Measurements from ENCODE around the gene COPG2. TPM values are rescaled to one million over a fixed set of nuclear protein-coding genes. Genes with fewer than 3 reads are reported as not detected.
"Not testable (repeated sequence)": the region's sequence is repeated elsewhere in the genome, so short reads cannot be mapped to it uniquely, and the experiment has no call there.

The COPG2 gene
- polyA plus RNA-seq, 1 of the 3 experiments (the other 2 are of a cell fraction) = 44.3 TPM

DNA sequence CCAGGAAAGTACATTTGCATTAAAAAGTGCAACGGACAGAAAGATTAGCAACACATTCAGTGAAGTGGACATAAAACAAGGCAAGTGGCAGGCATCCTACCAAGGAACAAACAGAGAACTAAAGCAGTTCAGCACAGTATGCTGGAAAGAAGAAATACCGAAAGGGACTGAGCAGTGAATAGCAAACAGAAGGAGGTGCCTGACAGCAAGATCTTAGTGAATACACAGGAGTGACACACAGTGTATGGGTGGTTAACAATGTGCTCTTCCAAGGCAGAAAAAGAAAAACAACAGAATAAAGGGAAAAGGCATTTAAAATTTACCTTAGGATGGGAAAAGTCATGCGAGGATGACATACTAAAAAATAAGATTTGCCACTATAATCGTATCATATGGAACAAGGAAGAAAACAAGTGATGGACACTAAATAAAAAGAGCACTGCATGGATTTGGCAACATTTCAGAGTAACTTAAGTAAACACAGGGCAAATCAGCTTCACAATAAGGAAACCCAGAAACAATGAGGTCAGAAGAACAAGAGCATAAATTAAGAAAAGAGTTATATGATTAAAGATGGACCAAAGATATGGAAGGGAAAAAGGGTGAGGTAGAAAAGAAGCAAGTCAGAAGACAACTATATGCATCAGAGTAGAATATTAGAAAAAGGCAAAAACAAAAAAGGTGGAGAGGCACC, 147.1 kb downstream of the COPG2 start:
- TF ChIP-seq MEF2A (IDR thresholded peaks at IDR 0.05; ENCODE audit: borderline replicate concordance, low read depth) (no peak), GATA2 (CRISPR knock-in tag; IDR thresholded peaks at IDR 0.05) (no peak), TCF12 (IDR thresholded peaks at IDR 0.05) (no peak), CHD2 (IDR thresholded peaks at IDR 0.05; ENCODE audit: low read length, partially characterized antibody) (no peak), YY1 (IDR thresholded peaks at IDR 0.05; ENCODE audit: low read depth) (no peak)
- H3K36me3 ChIP-seq (replicated peaks in 1 of 2; ENCODE audit: control insufficient read depth in 1 of 2, insufficient read depth in 2 of 2, low read length in 1 of 2) = peaks cover 23% of the 10 kb centered on the region in 2 experiments
- no peak overlapping the region for H3K4me2 ChIP-seq
- H3F3A ChIP-seq (replicated peaks; ENCODE audit: insufficient read depth) = no peaks in the 10 kb centered on the region
- no peak for DNase-seq
- no peaks in the 10 kb centered on the region for H3K4me1 ChIP-seq (ENCODE audit: control insufficient read depth in 1 of 2, insufficient read depth in 2 of 2, low read depth in 1 of 2, low read length in 1 of 2)
- H3K27me3 ChIP-seq (ENCODE audit: insufficient read depth) = no peaks in the 10 kb centered on the region
- no peak overlapping the region for H3K27ac ChIP-seq (ENCODE audit: low read depth in 2 of 2, low read length in 1 of 2)
- no peak overlapping the region for H3K4me3 ChIP-seq (ENCODE audit: low read depth in 2 of 2, low read length in 1 of 2)
- H3K9me3 ChIP-seq = no peaks in the 10 kb centered on the region
- no peak overlapping the region for H3K9ac ChIP-seq
- no peak overlapping the region for H2AFZ ChIP-seq (ENCODE audit: low read depth)
- H4K20me1 ChIP-seq (ENCODE audit: insufficient read depth) = no peaks in the 10 kb centered on the region
- 99% methylated on average over 4 of the region's 4 CpGs for WGBS (ENCODE audit: low lambda C conversion rate)
- ChIA-PET CTCF (interaction anchor here (0.6 kb wide), 1 partner anchor 237 kb away, joined by 3 read pairs; no protein-coding TSS in a partner anchor), POLR2A (no interaction called here)
- no peaks in the 10 kb centered on the region for H3K79me2 ChIP-seq (ENCODE audit: insufficient read depth)
- no peaks in the 10 kb centered on the region for H3K9me2 ChIP-seq

DNA sequence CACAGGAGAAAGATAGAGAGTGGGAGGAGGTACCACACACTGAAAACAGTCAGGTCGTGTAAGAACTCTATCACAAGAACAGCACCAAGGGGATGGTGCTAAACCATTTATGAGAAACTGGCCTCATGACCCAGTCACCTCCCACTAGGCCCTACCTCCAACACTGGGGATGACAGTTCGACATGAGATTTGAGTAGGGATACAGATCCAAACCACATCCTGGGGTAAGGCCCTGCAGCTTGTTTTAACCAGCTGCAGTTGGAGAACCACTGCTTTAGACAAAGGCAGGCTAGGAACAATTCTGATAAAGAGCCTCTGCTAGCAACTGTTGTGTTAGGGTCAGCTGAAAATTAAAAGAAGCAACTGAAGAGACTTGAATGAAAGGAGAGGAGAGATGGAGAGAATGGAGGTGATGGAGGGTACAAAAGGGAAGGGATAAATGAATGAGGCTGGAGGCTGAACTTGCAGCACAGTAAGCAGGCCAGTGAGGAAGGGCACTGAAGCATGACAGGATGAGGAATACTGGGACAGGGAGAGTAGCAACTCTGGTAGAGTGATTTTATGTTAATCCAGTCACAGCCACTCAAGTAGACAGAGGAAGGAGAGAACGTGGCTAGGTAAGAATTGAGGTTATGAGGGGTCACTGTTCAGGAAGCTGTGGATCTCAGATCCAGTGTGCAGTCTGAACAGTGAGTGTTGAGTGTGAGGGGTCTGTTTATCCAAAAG, 153.1 kb downstream of the COPG2 start:
- CTCF ChIA-PET = no interaction called here
- TF ChIP-seq RXRA (IDR thresholded peaks at IDR 0.05; ENCODE audit: borderline replicate concordance, low read depth) (no peak), ELF1 (IDR thresholded peaks at IDR 0.05) (no peak)
- Histone ChIP-seq H3K9ac (no peak overlapping the region), H3K4me1 (ENCODE audit: control insufficient read depth in 1 of 2, insufficient read depth in 2 of 2, low read depth in 1 of 2, low read length in 1 of 2) (no peaks in the 10 kb centered on the region), H3K9me2 (no peaks in the 10 kb centered on the region), H3K9me3 (no peaks in the 10 kb centered on the region), H3K36me3 (replicated peaks in 1 of 2; ENCODE audit: control insufficient read depth in 1 of 2, insufficient read depth in 2 of 2, low read length in 1 of 2) (peaks cover 27 to 33% of the 10 kb centered on the region in 2 experiments), H3K27ac (ENCODE audit: low read depth in 2 of 2, low read length in 1 of 2) (no peak overlapping the region), H3K4me3 (ENCODE audit: low read depth in 2 of 2, low read length in 1 of 2) (no peak overlapping the region), H3K4me2 (no peak overlapping the region), H4K20me1 (ENCODE audit: insufficient read depth) (no peaks in the 10 kb centered on the region), H3F3A (replicated peaks; ENCODE audit: insufficient read depth) (no peaks in the 10 kb centered on the region), H2AFZ (ENCODE audit: low read depth) (no peak overlapping the region), H3K79me2 (ENCODE audit: insufficient read depth) (no peaks in the 10 kb centered on the region), H3K27me3 (ENCODE audit: insufficient read depth) (no peaks in the 10 kb centered on the region)
- WGBS (ENCODE audit: low lambda C conversion rate) = 63% methylated on average over 3 of the region's 3 CpGs
- POLR2A ChIA-PET = no interaction called here
- DNase-seq = no peak

DNA sequence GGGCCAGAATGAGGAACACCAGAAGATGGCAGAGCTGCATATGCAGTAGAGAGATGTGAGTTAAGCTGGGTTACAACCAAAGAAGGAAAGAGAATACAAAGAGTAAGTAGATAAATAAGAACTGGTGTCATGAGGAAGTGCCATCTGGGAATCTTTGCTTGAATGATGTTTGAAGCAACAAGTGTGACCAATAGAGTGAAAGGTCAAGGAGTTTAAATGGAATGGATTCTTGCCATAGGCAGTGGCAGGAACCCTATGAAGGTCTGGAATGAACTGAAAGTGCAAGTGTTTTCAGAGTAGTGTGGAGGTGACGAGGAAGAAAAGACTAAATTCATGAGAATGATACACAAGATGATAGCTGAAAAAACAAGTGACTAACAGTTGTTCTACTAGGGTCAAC, 155.1 kb downstream of the COPG2 start:
- 93% methylated on average over 1 of the region's 1 CpG for WGBS (ENCODE audit: low lambda C conversion rate)
- TF ChIP-seq, protein P1, sequence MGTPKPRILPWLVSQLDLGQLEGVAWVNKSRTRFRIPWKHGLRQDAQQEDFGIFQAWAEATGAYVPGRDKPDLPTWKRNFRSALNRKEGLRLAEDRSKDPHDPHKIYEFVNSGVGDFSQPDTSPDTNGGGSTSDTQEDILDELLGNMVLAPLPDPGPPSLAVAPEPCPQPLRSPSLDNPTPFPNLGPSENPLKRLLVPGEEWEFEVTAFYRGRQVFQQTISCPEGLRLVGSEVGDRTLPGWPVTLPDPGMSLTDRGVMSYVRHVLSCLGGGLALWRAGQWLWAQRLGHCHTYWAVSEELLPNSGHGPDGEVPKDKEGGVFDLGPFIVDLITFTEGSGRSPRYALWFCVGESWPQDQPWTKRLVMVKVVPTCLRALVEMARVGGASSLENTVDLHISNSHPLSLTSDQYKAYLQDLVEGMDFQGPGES (IDR thresholded peaks at IDR 0.05; ENCODE audit: low read depth, low read length) = no peak
- TF ChIP-seq YY1 (IDR thresholded peaks at IDR 0.05; ENCODE audit: low read depth) (no peak), ELF1 (IDR thresholded peaks at IDR 0.05) (no peak), JUND (IDR thresholded peaks at IDR 0.05) (no peak), SMC3 (IDR thresholded peaks at IDR 0.05; ENCODE audit: low read depth, low read length) (no peak), SIN3A (IDR thresholded peaks at IDR 0.05; ENCODE audit: borderline replicate concordance, low read depth, low read length) (no peak), CHD2 (IDR thresholded peaks at IDR 0.05; ENCODE audit: low read length, partially characterized antibody) (no peak)
- TF ChIP-seq, protein P2, sequence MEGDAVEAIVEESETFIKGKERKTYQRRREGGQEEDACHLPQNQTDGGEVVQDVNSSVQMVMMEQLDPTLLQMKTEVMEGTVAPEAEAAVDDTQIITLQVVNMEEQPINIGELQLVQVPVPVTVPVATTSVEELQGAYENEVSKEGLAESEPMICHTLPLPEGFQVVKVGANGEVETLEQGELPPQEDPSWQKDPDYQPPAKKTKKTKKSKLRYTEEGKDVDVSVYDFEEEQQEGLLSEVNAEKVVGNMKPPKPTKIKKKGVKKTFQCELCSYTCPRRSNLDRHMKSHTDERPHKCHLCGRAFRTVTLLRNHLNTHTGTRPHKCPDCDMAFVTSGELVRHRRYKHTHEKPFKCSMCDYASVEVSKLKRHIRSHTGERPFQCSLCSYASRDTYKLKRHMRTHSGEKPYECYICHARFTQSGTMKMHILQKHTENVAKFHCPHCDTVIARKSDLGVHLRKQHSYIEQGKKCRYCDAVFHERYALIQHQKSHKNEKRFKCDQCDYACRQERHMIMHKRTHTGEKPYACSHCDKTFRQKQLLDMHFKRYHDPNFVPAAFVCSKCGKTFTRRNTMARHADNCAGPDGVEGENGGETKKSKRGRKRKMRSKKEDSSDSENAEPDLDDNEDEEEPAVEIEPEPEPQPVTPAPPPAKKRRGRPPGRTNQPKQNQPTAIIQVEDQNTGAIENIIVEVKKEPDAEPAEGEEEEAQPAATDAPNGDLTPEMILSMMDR (IDR thresholded peaks at IDR 0.05) = no peak

DNA sequence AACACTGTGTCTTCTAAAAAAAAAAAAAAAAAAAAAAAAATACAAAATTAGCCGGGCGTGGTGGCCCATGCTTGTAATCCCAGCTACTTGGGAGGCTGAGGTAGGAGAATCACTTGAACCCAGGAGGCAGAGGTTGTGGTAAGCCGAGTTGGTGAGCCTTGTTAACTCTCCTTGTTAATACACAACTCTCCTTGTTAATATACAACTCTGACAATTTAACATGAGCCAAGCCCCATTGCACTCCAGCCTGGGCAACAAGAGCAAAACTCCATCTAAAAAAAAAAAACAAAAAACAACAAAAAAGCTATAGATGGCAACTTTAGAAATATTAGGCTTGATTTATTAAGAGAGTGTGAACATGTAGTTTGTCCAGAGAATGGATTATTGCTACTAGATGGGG, 156.5 kb downstream of the COPG2 start:
- H3K9me2 ChIP-seq; H3F3A ChIP-seq (replicated peaks; ENCODE audit: insufficient read depth); H3K9ac ChIP-seq; H3K79me2 ChIP-seq (ENCODE audit: insufficient read depth); H3K27me3 ChIP-seq (ENCODE audit: insufficient read depth); H3K4me2 ChIP-seq; H4K20me1 ChIP-seq (ENCODE audit: insufficient read depth); H3K9me3 ChIP-seq; POLR2A ChIA-PET; H3K27ac ChIP-seq (ENCODE audit: low read depth in 2 of 2, low read length in 1 of 2); H3K4me1 ChIP-seq (ENCODE audit: control insufficient read depth in 1 of 2, insufficient read depth in 2 of 2, low read depth in 1 of 2, low read length in 1 of 2); H2AFZ ChIP-seq (ENCODE audit: low read depth); DNase-seq; H3K4me3 ChIP-seq (ENCODE audit: low read depth in 2 of 2, low read length in 1 of 2): not testable (repeated sequence)
- H3K36me3 ChIP-seq (replicated peaks in 1 of 2; ENCODE audit: control insufficient read depth in 1 of 2, insufficient read depth in 2 of 2, low read length in 1 of 2) = peaks cover 38 to 46% of the 10 kb centered on the region in 2 experiments
- CTCF ChIA-PET = interaction anchor here (0.7 kb wide), 1 partner anchor 163 kb away, joined by 3 read pairs; no protein-coding TSS in a partner anchor
- WGBS (ENCODE audit: low lambda C conversion rate) = 89% methylated on average over 3 of the region's 3 CpGs

More for the DNA sequence above, 155.1 kb downstream of the COPG2 start:
- ChIA-PET POLR2A (no interaction called here), CTCF (no interaction called here)
- H3K9me2 ChIP-seq = no peaks in the 10 kb centered on the region
- H3K27ac ChIP-seq (ENCODE audit: low read depth in 2 of 2, low read length in 1 of 2) = no peak overlapping the region
- H3K79me2 ChIP-seq (ENCODE audit: insufficient read depth) = no peaks in the 10 kb centered on the region
- no peaks in the 10 kb centered on the region for H3K27me3 ChIP-seq (ENCODE audit: insufficient read depth)
- no peaks in the 10 kb centered on the region for H3K9me3 ChIP-seq
- DNase-seq = no peak
- peaks cover 31 to 37% of the 10 kb centered on the region in 2 experiments for H3K36me3 ChIP-seq (replicated peaks in 1 of 2; ENCODE audit: control insufficient read depth in 1 of 2, insufficient read depth in 2 of 2, low read length in 1 of 2)
- H3K4me1 ChIP-seq (ENCODE audit: control insufficient read depth in 1 of 2, insufficient read depth in 2 of 2, low read depth in 1 of 2, low read length in 1 of 2) = no peaks in the 10 kb centered on the region
- no peak overlapping the region for H3K4me2 ChIP-seq
- H3K4me3 ChIP-seq (ENCODE audit: low read depth in 2 of 2, low read length in 1 of 2) = no peak overlapping the region
- H4K20me1 ChIP-seq (ENCODE audit: insufficient read depth) = no peaks in the 10 kb centered on the region
- H3F3A ChIP-seq (replicated peaks; ENCODE audit: insufficient read depth) = no peaks in the 10 kb centered on the region
- no peak overlapping the region for H3K9ac ChIP-seq
- H2AFZ ChIP-seq (ENCODE audit: low read depth) = no peak overlapping the region

Data from SK-N-SH (cell line).